ENCODE data around the gene ZNF800. TPM values are rescaled to one million over a fixed set of nuclear protein-coding genes. Genes with fewer than 3 reads are reported as not detected.

Gene ZNF800
- total and polyA plus RNA-seq, 2 of the 8 experiments (the other 6 are each of a cell fraction or from before 2014, with no cell fraction given): 1.0 to 6.5 TPM

DNA sequence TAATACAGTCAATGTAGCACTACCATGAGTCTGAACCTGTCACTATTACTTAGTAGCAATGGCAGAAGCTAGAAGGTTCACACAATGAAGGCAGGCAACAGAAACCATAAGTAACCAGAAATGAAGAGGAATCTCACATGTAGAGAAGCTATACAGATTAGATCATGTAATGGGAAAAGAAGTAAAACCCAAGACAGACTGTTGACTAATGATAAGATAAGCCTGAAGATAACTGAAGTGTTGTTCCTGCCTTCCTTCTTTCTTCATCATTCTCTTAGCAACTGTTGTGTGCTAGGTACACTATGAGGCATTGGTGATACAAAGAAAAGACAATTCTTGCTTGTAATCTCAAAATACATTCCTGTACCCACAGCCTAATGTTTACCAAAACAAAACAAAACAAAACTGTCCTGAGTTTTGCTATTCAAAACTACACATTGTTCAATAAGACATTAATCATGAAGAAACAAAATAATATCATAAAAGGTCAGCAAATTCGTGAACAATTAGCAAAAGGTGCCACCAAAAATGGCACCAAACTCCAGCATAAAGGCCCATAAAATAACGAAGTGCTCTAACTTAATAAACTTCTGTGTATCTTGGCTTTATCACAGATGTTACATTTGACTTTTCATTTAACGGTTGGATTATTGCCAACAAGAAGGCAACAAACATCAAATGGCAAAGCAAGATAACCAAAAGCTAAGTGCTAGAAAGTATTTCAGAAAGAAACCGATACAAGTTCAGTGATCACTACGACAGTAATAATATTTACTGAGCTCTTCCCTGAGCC, 27.1 kb downstream of the ZNF800 start:
- Histone ChIP-seq H3K79me1 (ENCODE audit: low read depth, low read length) (no peaks in the 10 kb centered on the region), H2BK12ac (ENCODE audit: low read depth, low read length) (no peak overlapping the region), H3K9ac (replicated peaks in 1 of 4; ENCODE audit: extremely low read depth in 1 of 4, low read depth in 3 of 4, low read length in 3 of 4) (no peak overlapping the region), H3K23me2 (ENCODE audit: low read depth, low read length) (no peaks in the 10 kb centered on the region), H2BK20ac (ENCODE audit: low read length) (no peak overlapping the region), H3K14ac (ENCODE audit: insufficient read length) (no peak overlapping the region), H3K79me2 (ENCODE audit: control insufficient read depth in 1 of 2, insufficient read depth in 2 of 2, low read length in 2 of 2) (no peaks in the 10 kb centered on the region), H2BK5ac (ENCODE audit: low read depth, low read length) (no peak overlapping the region), H2AK5ac (ENCODE audit: low read depth, low read length) (no peak overlapping the region), H3K27me3 (replicated peaks in 1 of 4; ENCODE audit: control insufficient read depth in 3 of 4, extremely low read depth in 1 of 4, insufficient read depth in 3 of 4, low read length in 3 of 4) (no peaks in the 10 kb centered on the region), H3K9me3 (ENCODE audit: insufficient read depth in 2 of 2, low read depth in 1 of 2, low read length in 1 of 2) (no peaks in the 10 kb centered on the region), H3K23ac (ENCODE audit: insufficient read length) (no peak overlapping the region), H4K20me1 (replicated peaks in 1 of 2; ENCODE audit: control insufficient read depth in 1 of 2, insufficient read depth in 2 of 2, low read length in 2 of 2) (no peaks in the 10 kb centered on the region), H2BK15ac (ENCODE audit: low read length) (no peak overlapping the region), H3K4me1 (replicated peaks in 1 of 4; ENCODE audit: control insufficient read depth in 3 of 4, insufficient read depth in 4 of 4, low read length in 3 of 4) (no peaks in the 10 kb centered on the region; a peak in 1 of 7 replicates), H2AFZ (ENCODE audit: low read length) (no peak overlapping the region), H3K18ac (ENCODE audit: extremely low read depth, low read length) (no peak overlapping the region), H3K27ac (ENCODE audit: low read depth, low read length) (no peak overlapping the region), H3K56ac (replicated peaks; ENCODE audit: insufficient read length, low read depth, low read length) (no peak overlapping the region), H4K5ac (ENCODE audit: insufficient read length, low read depth, low read length) (no peak overlapping the region), H4K8ac (ENCODE audit: extremely low read depth, insufficient read depth, low read length) (no peak overlapping the region), H4K91ac (replicated peaks; ENCODE audit: insufficient read length, low read length) (no peak overlapping the region), H3K36me3 (ENCODE audit: control insufficient read depth in 2 of 4, insufficient read depth in 4 of 4, low read length in 3 of 4) (no peaks in the 10 kb centered on the region), H3K4me2 (ENCODE audit: insufficient read depth in 1 of 2, low read depth in 2 of 2, low read length in 2 of 2) (no peak overlapping the region), H3K4ac (replicated peaks; ENCODE audit: insufficient read length, low read depth, low read length) (no peak overlapping the region), H2BK120ac (replicated peaks; ENCODE audit: low read depth, low read length) (no peak overlapping the region), H3K4me3 (ENCODE audit: extremely low read depth in 1 of 4, insufficient read depth in 2 of 4, low read depth in 3 of 4, low read length in 4 of 4) (no peak overlapping the region)
- CTCF ChIA-PET (ENCODE audit: partially characterized antibody): interaction anchor here (1.3 to 1.9 kb wide), 2 partner anchors 17 to 104 kb away, joined by 4 to 6 read pairs; no protein-coding TSS in a partner anchor
- peak; percentile 19 for FAIRE-seq
- no peak for DNase-seq (ENCODE audit: low read depth in 1 of 2, low spot score in 2 of 2)
- POLR2A ChIA-PET (ENCODE audit: partially characterized antibody): no interaction called here
- 83% methylated on average over 5 of the region's 5 CpGs; no CpG with 5 or more reads in 1 of the 2 experiments for WGBS, 2 experiments (ENCODE audit: extremely low coverage in 1 of 2, insufficient coverage in 1 of 2, insufficient read length in 1 of 2, insufficient replicate concordance in 2 of 2, low coverage in 1 of 2, low lambda C conversion rate in 2 of 2, missing lambda C conversion rate in 1 of 2)
- TF ChIP-seq SIN3A (conservative IDR thresholded peaks at IDR 0.05 in 1 of 2, IDR thresholded peaks at IDR 0.05 in 1 of 2; ENCODE audit: low read depth in 1 of 2, low read length in 2 of 2) (no peak), PHF8 (conservative IDR thresholded peaks at IDR 0.05; ENCODE audit: low read depth, low read length) (no peak), SP2 (IDR thresholded peaks at IDR 0.05; ENCODE audit: low read length) (no peak), MAFK (IDR thresholded peaks at IDR 0.05; ENCODE audit: low read depth, low read length) (no peak), TAF7 (optimal IDR thresholded peaks at IDR 0.05; ENCODE audit: borderline replicate concordance, low read depth, low read length) (no peak), RFX5 (IDR thresholded peaks at IDR 0.05; ENCODE audit: borderline replicate concordance, low read depth, low read length) (no peak), BCL11A (IDR thresholded peaks at IDR 0.05; ENCODE audit: low read depth in 2 of 2, low read length in 2 of 2) (no peak), CREB1 (IDR thresholded peaks at IDR 0.05) (no peak), CHD1 (IDR thresholded peaks at IDR 0.05; ENCODE audit: low read depth, low read length) (no peak)
- TF ChIP-seq, protein P1, sequence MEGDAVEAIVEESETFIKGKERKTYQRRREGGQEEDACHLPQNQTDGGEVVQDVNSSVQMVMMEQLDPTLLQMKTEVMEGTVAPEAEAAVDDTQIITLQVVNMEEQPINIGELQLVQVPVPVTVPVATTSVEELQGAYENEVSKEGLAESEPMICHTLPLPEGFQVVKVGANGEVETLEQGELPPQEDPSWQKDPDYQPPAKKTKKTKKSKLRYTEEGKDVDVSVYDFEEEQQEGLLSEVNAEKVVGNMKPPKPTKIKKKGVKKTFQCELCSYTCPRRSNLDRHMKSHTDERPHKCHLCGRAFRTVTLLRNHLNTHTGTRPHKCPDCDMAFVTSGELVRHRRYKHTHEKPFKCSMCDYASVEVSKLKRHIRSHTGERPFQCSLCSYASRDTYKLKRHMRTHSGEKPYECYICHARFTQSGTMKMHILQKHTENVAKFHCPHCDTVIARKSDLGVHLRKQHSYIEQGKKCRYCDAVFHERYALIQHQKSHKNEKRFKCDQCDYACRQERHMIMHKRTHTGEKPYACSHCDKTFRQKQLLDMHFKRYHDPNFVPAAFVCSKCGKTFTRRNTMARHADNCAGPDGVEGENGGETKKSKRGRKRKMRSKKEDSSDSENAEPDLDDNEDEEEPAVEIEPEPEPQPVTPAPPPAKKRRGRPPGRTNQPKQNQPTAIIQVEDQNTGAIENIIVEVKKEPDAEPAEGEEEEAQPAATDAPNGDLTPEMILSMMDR (IDR thresholded peaks at IDR 0.05; ENCODE audit: control extremely low read depth in 1 of 3, insufficient read depth in 1 of 3, low read depth in 1 of 3, low read length in 3 of 3): no peak
